SK-N-SH treated with all-trans-retinoic acid at 6 μM for 48 hours (cell line): ENCODE measurements around the gene LY6G5B.

Source experiments
- ATAC-seq: fragments of 200-7000 bp; cut with Tn5 transposase; 3 replicates; pipeline ENCODE4 v1.9.1; 2020; ENCODE audit warnings: mild to moderate bottlenecking, moderate library complexity
- ARNTL ChIP-seq: fragments of 450-650 bp; formaldehyde crosslinking; IDR thresholded peaks from 2 replicates; pipeline ENCODE4 v1.5.0; 2020; ENCODE audit warnings: low read depth, mild to moderate bottlenecking, moderate library complexity, borderline replicate concordance
- BACH2 ChIP-seq: fragments of 250-450 bp; sonication (Bioruptor Pico); IDR thresholded peaks from 2 replicates; pipeline ENCODE4 v1.9.0; 2021; ENCODE audit warnings: mild to moderate bottlenecking, borderline replicate concordance
- CREB5 ChIP-seq: fragments of 250-450 bp; sonication (Bioruptor Pico); IDR thresholded peaks from 2 replicates; pipeline ENCODE4 v1.5.1; 2020; ENCODE audit warnings: low read depth, mild to moderate bottlenecking, moderate library complexity
- CSDC2 ChIP-seq: fragments of 250-450 bp; sonication (Bioruptor Pico); IDR thresholded peaks from 2 replicates; pipeline ENCODE4 v1.5.0; 2020; ENCODE audit warnings: mild to moderate bottlenecking, moderate library complexity
- CSRNP3 ChIP-seq: fragments of 250-450 bp; sonication (Bioruptor Pico); IDR thresholded peaks from 2 replicates; pipeline ENCODE4 v1.5.1; 2021; ENCODE audit warnings: mild to moderate bottlenecking, moderate library complexity
- ESRRG ChIP-seq: fragments of 250-450 bp; sonication (Bioruptor Pico); IDR thresholded peaks from 2 replicates; pipeline ENCODE4 v1.6.1; 2021; ENCODE audit warnings: mild to moderate bottlenecking
- GLIS3 ChIP-seq: fragments of 250-450 bp; sonication (Bioruptor Pico); IDR thresholded peaks from 2 replicates; pipeline ENCODE4 v1.5.0; 2020; ENCODE audit warnings: mild to moderate bottlenecking, moderate library complexity
- ISL1 ChIP-seq: fragments of 250-450 bp; sonication (Bioruptor Pico); IDR thresholded peaks from 2 replicates; pipeline ENCODE4 v2.1.2; 2022; ENCODE audit warnings: mild to moderate bottlenecking, moderate library complexity
- OSR1 ChIP-seq: fragments of 250-450 bp; sonication (Bioruptor Pico); IDR thresholded peaks from 2 replicates; pipeline ENCODE4 v1.8.0; 2022; ENCODE audit warnings: moderate library complexity, mild to moderate bottlenecking, inconsistent platforms
- PATZ1 ChIP-seq: fragments of 250-450 bp; sonication (Bioruptor Pico); IDR thresholded peaks from 2 replicates; pipeline ENCODE4 v1.8.0; 2020; ENCODE audit warnings: mild to moderate bottlenecking, moderate library complexity, borderline replicate concordance
- POU6F1 ChIP-seq: fragments of 250-450 bp; sonication (Bioruptor Pico); IDR thresholded peaks from 2 replicates; pipeline ENCODE4 v1.8.0; 2021; ENCODE audit warnings: low read depth, mild to moderate bottlenecking, moderate library complexity, borderline replicate concordance
- PPARA ChIP-seq: fragments of 250-450 bp; sonication (Bioruptor Pico); IDR thresholded peaks from 2 replicates; pipeline ENCODE4 v1.5.0; 2020; ENCODE audit warnings: mild to moderate bottlenecking, borderline replicate concordance
- RARB ChIP-seq: fragments of 250-450 bp; sonication (Bioruptor Pico); IDR thresholded peaks from 2 replicates; pipeline ENCODE4 v1.8.0; 2021; ENCODE audit warnings: mild to moderate bottlenecking, moderate library complexity
- SNAI2 ChIP-seq: fragments of 250-450 bp; sonication (Bioruptor Pico); IDR thresholded peaks from 2 replicates; pipeline ENCODE4 v1.5.0; 2020; ENCODE audit warnings: mild to moderate bottlenecking, moderate library complexity
- TOX ChIP-seq: fragments of 250-450 bp; sonication (Bioruptor Pico); IDR thresholded peaks from 2 replicates; pipeline ENCODE4 v1.8.0; 2021; ENCODE audit warnings: mild to moderate bottlenecking, moderate library complexity, borderline replicate concordance
- TSHZ2 ChIP-seq: fragments of 250-450 bp; sonication (Bioruptor Pico); IDR thresholded peaks from 2 replicates; pipeline ENCODE4 v1.5.0; 2020; ENCODE audit warnings: mild to moderate bottlenecking, moderate library complexity
- ZC3H10 ChIP-seq: fragments of 250-450 bp; sonication (Bioruptor Pico); IDR thresholded peaks from 2 replicates; pipeline ENCODE4 v1.5.1; 2021; ENCODE audit warnings: mild to moderate bottlenecking, moderate library complexity
- ZFP3 ChIP-seq: fragments of 250-450 bp; sonication (Bioruptor Pico); IDR thresholded peaks from 2 replicates; pipeline ENCODE4 v1.5.0; 2020; ENCODE audit warnings: mild to moderate bottlenecking, moderate library complexity
- ZFP30 ChIP-seq: fragments of 450-650 bp; formaldehyde crosslinking; IDR thresholded peaks from 2 replicates; pipeline ENCODE4 v1.5.0; 2022; ENCODE audit warnings: mild to moderate bottlenecking, moderate library complexity
- ZNF565 ChIP-seq: fragments of 450-650 bp; formaldehyde crosslinking; conservative IDR thresholded peaks from 2 replicates; pipeline ENCODE4 v1.5.0; 2020; ENCODE audit warnings: low read depth, mild to moderate bottlenecking, moderate library complexity
- ZNF70 ChIP-seq: fragments of 450-650 bp; formaldehyde crosslinking; IDR thresholded peaks from 2 replicates; pipeline ENCODE4 v1.5.0; 2020; ENCODE audit warnings: mild to moderate bottlenecking, moderate library complexity
- ZNF8 ChIP-seq: fragments of 450-650 bp; formaldehyde crosslinking; IDR thresholded peaks from 2 replicates; pipeline ENCODE4 v1.5.0; 2020; ENCODE audit warnings: mild to moderate bottlenecking, moderate library complexity

LY6G5B gene

GRCh38 chr6:31658158-31658688, 11.6 kb upstream of the LY6G5B start:
- TF ChIP-seq PPARA (CRISPR knock-in tag) (no peak), ISL1 (no peak), CSDC2 (CRISPR knock-in tag) (no peak), BACH2 (CRISPR knock-in tag) (no peak), GLIS3 (no peak), POU6F1 (CRISPR knock-in tag) (no peak), CREB5 (no peak), ZNF70 (no peak), ZFP3 (CRISPR knock-in tag) (no peak), RARB (CRISPR knock-in tag) (no peak), TSHZ2 (CRISPR knock-in tag) (no peak), ZNF8 (CRISPR knock-in tag) (no peak), ESRRG (no peak), ARNTL (no peak), ZFP30 (CRISPR knock-in tag) (no peak)

GRCh38 chr6:31658983-31659648, 10.7 kb upstream of the LY6G5B start:
- no peak for TF ChIP-seq SNAI2 (CRISPR knock-in tag)
- TF ChIP-seq ZC3H10: no peak
- TF ChIP-seq OSR1: no peak
- no peak for TF ChIP-seq CREB5
- TF ChIP-seq ZNF565: no peak
- TF ChIP-seq ISL1: no peak
- TF ChIP-seq TOX: no peak
- no peak for TF ChIP-seq ZFP3 (CRISPR knock-in tag)
- no peak for TF ChIP-seq PATZ1
- TF ChIP-seq GLIS3: no peak
- ATAC-seq: no peak

More at GRCh38 chr6:31658158-31658688, 11.6 kb upstream of the LY6G5B start:
- ATAC-seq: no peak

- ATAC-seq: peak; percentile 50
- TF ChIP-seq ZC3H10 (no peak), ISL1 (no peak), ZFP3 (CRISPR knock-in tag) (no peak), ZNF70 (no peak), ZFP30 (CRISPR knock-in tag) (no peak), PPARA (CRISPR knock-in tag) (no peak), SNAI2 (CRISPR knock-in tag) (no peak), ESRRG (no peak), ZNF8 (CRISPR knock-in tag) (no peak), RARB (CRISPR knock-in tag) (no peak), ZNF565 (no peak), PATZ1 (no peak), OSR1 (no peak), ARNTL (no peak), CSRNP3 (no peak), CSDC2 (CRISPR knock-in tag) (no peak), BACH2 (CRISPR knock-in tag) (no peak)
These were observed 10.0 kb upstream of the LY6G5B start for GRCh38 chr6:31659649-31660380.
